DMS53 treated with DMSO at 0.1 percent for 48 hours (cell line): Measurements from ENCODE around the gene MAN1B1.

Experiments
- DNase-seq: peaks from one replicate; lab custom pipeline; 2025; ENCODE audit not compliant: unreplicated experiment; lab: John Stamatoyannopoulos, UW

Gene MAN1B1

GRCh38 chr9:137068539-137069507, 18.0 kb upstream of the MAN1B1 start:
- no peak for DNase-seq

DNA sequence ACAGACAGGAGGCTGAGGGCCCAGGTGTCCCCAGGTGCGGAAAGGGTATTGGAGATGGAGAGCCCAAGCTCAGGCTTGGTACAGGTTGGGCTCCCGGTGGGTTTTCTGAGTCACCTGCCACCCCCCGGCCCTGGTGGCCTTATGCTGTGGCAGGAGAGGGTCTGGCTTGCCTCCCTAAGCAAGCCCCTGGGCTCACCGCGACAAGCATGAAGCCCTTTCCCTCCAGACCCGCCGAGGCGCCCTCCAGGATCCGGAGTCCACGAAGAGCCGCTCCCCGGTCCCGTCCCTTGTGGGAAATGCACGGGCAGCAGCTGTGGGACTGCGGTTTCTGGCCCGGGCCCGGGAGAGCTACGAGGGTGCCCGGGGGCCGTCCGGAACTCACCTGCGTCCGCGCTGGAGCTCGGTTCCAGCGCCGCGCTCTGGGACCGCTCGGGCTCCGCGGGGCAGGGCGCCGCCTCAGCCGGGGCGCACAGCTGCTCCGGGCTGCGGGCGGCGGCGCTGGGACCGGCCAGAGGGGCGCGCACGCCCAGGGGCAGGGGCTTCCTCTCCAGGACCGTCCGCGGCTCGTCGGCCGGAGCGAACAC, 17.2 kb upstream of the MAN1B1 start:
- no peak for DNase-seq

DNA sequence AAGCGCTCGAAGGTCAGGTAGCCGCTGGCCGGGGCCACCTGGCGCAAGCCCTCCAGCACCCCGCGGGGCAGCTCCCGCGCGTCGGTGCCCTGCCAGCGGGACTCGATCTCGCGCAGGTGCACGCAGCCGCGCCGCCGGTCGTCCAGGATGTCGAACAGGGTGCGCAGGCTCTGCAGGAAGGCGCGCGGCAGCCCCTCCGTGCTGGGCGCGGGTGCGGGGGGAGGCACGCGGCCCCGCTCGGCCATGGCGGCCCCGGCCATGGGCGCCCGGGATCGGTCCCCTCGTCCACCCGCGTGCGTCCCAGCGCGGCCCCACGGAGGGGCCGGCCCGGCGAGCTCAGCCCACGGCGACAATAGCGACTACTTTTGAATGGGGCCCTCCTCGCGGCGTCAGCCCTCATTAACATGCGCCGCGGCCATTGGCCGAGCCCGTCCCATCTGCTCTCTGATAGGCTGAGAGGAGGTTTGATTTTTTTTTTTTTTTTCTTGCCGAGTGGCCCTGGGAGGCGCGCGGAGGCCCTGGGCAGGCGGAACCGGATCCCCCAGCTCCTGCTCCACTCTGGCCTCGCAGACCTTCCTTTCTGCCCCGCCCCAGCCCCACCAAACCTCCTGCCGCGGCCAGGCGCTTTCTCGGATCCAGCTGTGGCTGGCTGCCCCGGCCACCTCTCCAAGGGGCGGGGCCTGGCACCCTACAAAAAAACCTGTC, 16.4 kb upstream of the MAN1B1 start, which contains the start of gene SAPCD2:
Gene SAPCD2 (minus strand): TSS at position 357 of the 705 bp plus-strand sequence. CDS start 97 bp downstream, at position 260.
- DNase-seq = peak; percentile 92

GRCh38 chr9:137070906-137071275, 15.9 kb upstream of the MAN1B1 start:
- DNase-seq = peak; percentile 55

GRCh38 chr9:137071282-137071681, 15.5 kb upstream of the MAN1B1 start:
- no peak for DNase-seq

GRCh38 chr9:137073992-137074399, 12.8 kb upstream of the MAN1B1 start:
- no peak for DNase-seq

GRCh38 chr9:137074657-137075274, 12.0 kb upstream of the MAN1B1 start:
- DNase-seq = no peak

GRCh38 chr9:137075275-137075775, 11.5 kb upstream of the MAN1B1 start:
- no peak for DNase-seq

- DNase-seq = no peak
These were observed 10.2 kb upstream of the MAN1B1 start for GRCh38 chr9:137076636-137077009.

DNA sequence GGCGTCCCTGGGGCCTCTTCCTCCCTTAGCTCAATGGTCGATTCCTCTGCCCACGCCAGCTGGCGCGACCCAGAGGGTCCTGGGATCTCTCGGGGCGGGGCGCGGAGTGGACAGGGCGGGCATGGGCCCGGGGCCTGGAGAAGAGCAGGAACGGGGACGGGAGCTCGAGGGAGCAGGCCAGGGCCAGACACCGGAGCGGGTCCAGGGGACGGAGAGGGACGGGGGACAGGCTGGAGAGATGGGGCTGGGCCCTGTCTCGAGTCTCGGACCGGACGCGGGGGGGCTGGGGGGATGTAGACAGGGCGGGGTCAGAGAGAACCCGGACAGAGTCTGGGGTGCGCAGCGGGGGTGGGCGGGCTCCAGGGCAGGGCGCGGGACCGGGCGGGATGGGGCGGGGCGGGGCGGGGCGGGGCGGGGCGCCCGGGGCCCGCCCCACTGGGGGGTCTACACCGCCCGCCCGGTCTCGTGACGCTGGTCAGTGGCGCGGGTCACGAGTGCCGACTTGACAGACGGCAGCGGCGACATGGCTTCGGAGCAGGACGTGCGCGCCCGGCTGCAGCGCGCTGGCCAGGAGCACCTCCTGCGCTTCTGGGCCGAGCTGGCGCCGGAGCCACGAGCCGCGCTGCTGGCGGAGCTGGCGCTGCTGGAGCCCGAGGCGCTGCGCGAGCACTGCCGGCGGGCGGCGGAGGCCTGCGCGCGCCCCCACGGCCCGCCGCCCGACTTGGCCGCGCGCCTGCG, 9.6 kb upstream of the MAN1B1 start, which contains the start of gene UAP1L1:
Gene UAP1L1 (plus strand): TSS at position 508 of the 738 bp plus-strand sequence. CDS start 16 bp downstream, at position 524.
- peak; percentile 40 for DNase-seq

DNA sequence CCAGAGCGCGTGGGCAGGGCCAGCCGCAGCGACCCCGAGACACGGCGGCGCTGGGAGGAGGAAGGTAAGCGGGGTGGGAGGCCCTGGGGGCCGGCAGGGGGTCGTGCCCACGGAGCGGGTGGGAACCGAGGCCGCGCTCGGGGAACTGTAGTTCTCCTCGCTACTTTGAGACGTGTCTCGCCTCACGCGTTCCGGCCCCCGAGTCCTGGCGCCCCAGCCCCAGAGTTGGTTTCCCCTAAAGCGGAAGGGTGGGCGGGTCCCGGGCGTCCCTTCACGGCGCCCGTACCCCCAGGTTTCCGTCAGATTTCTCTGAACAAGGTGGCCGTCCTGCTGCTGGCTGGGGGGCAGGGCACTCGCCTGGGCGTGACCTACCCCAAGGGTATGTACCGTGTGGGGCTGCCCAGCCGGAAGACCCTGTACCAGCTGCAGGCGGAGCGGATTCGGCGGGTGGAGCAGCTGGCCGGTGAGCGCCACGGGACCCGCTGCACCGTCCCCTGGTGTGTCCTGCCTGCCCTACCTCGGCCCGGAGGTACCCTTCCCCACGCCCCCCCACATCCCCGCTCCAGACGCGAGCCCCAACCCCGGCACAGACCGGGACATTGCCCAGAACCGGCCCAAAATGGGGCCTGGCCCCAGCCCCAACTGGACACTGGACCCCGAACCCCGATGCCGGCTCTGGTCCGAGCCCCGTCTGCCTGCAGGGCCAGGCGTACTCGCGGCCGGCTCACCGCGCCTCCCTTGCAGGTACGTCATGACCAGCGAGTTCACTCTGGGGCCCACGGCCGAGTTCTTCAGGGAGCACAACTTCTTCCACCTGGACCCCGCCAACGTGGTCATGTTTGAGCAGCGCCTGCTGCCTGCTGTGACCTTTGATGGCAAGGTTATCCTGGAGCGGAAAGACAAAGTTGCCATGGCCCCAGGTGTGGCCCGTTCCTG, 8.8 kb upstream of the MAN1B1 start:
- peak; percentile 26 for DNase-seq

- peak; percentile 48 for DNase-seq
These were observed 7.9 kb upstream of the MAN1B1 start for GRCh38 chr9:137078701-137079400.

DNA sequence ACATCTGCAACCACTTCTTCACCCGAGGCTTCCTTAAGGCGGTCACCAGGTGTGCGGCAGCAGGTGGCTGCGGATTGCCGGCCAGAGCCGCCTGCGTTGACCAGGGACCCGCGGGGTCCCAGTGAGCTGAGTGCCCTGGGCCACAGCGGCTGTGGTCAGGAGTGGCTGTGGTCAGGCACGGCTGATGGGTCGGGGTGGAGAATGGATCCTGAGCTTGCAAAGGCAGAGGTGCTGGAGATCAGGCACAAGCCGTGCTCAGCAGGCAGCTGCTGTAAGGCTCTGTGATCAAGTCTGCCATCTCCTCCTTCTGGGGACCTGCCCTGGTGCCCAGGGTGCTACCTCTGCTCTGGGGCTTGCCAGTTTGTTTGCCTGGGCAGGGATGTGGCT, 7.4 kb upstream of the MAN1B1 start:
- no peak for DNase-seq

DNA sequence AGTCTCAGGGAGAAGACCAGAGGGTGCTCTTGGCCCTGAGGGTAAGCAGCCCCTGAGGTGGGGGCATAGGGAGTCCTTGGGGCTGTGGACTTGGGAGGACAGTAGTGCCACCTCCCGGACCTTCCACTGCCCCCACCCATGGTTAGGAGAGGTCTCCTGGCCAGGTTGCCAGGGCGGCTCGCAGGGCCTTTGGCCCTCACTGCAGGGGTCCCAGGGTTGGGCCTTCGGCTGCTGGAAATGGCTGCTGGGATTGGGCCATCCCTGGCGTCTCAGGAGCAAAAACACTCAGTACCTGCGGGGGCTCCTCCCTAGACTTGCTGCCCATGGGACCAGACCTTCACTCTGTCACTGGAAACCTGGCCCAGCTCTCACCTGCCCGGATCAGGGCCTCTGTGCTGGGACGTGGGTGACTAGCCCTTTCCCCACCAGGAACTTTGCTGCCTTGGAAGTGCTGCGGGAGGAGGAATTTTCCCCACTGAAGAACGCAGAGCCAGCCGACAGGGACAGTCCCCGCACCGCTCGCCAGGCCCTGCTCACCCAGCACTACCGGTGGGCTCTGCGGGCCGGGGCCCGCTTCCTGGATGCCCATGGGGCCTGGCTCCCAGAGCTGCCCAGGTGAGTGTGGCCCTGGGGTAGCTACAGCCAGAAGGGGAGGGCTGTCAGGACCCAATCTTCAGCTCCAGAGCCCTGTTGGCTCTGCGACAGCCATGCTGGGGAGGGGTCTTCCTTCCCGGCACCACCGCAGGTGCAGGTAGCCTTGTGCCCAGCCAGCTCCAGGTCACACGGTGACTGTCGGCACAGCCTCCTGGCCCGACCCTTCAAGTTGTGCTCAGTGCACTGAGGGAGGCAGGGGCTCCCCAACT, 6.3 kb upstream of the MAN1B1 start:
- DNase-seq = no peak

DNA sequence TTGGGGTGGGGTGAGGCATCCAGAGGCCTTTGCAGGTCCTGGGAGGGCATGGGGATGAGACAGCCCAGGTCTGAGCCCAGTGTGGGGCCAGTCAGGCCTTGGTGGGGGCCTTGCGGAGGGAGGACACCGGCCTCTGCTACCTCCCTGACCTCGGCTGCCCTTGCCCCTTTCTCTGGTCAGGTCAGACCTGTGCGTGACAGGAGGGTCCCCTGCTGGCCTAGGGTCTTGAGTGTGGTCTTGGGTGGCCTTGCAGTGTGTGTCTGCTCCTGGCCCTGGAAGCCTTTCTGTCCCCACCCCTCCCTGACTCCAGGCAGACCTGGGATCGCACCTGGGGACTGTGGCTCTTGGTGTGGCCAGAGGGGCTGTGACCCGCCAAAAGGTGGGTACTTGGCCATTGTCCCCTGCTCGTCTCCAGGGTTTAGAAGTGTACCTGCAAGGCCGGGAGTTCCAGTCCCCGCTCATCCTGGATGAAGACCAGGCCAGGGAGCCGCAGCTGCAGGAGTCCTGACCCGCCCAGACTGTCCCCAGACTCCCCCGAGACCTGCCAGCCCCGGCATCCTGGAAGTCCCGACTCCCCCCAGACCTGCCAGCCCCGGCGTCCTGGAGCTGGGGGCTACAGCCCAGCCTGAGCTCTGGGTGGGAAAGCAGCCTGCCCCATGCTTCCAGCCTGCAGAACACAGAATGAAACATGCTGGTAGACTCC, 4.4 kb upstream of the MAN1B1 start:
- no peak for DNase-seq

- no peak for DNase-seq
These were observed 3.9 kb upstream of the MAN1B1 start for GRCh38 chr9:137082925-137083290.

DNA sequence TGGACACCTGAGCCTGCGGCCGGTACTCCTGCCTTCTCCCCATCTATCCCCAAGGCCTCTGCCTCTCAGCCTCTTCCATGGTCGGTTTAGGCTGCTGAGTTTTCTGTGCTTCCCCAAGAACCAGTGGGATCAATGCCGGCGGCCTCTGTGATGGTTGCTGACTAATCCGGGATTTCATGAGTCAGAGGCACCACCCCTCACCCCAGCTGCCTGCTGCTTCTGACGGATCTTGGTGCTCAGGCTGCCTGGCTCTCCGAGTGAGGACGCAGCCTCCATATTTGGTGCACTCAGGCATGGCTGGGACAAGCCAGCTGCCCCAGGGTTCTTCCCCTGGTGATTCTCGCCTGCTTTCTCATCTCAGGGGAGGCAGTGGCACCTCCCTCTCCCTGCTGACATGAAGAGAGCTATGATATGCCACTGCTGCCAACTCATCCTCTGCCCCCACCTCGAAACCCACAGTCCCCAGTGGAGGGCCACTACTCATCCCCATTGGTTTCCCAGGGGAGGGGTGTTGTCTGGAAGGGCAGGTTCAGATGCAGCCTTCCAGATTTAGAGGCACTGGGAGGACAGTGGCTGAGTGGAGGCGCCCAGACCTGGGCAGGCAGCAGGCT, 3.3 kb upstream of the MAN1B1 start:
- DNase-seq = peak; percentile 82
